IPS-18a (cell line): Measurements from ENCODE around the gene DNLZ.
"Not testable (repeated sequence)": the region's sequence is repeated elsewhere in the genome, so short reads cannot be mapped to it uniquely, and the experiment has no call there.

ENCODE experiments used
- H3K27ac ChIP-seq: one replicate; pipeline ENCODE4 v1.5.1; 2013; ENCODE audit warnings: low read length
- H3K27me3 ChIP-seq: one replicate; pipeline ENCODE4 v1.6.1; 2013; ENCODE audit warnings: mild to moderate bottlenecking, low read length; ENCODE audit not compliant: control insufficient read depth, insufficient read depth
- H3K36me3 ChIP-seq: one replicate; pipeline ENCODE4 v1.6.1; 2013; ENCODE audit warnings: low read depth, low read length; ENCODE audit not compliant: control insufficient read depth
- H3K4me1 ChIP-seq: one replicate; pipeline ENCODE4 v1.6.1; 2013; ENCODE audit warnings: low read depth, low read length; ENCODE audit not compliant: control insufficient read depth
- H3K4me3 ChIP-seq: one replicate; pipeline ENCODE4 v1.5.1; 2013; ENCODE audit warnings: low read length
- H3K9ac ChIP-seq: one replicate; pipeline ENCODE4 v1.6.1; 2013; ENCODE audit warnings: mild to moderate bottlenecking, low read length, moderate library complexity
- H3K9me3 ChIP-seq: one replicate; pipeline ENCODE4 v1.6.1; 2013; ENCODE audit warnings: low read depth, low read length; ENCODE audit not compliant: control insufficient read depth

DNLZ gene

GRCh38 chr9:136363106-136363948 is at the start of gene DNLZ:
Gene DNLZ, minus strand, starts transcription at chr9:136363744. Its CDS starts 30 bp downstream, at chr9:136363714.
- Histone ChIP-seq H3K4me1 (no peaks in the 10 kb centered on the region), H3K36me3 (no peaks in the 10 kb centered on the region), H3K27me3 (peaks cover 3% of the 10 kb centered on the region), H3K27ac (no peak within 1 kb of the TSS), H3K4me3 (peak within 1 kb of the TSS; percentile 70), H3K9ac (no peak within 1 kb of the TSS), H3K9me3 (no peaks in the 10 kb centered on the region)

GRCh38 chr9:136412962-136413361 is 49.4 kb upstream of the DNLZ start:
- peaks cover 54% of the 10 kb centered on the region for H3K36me3 ChIP-seq
- H3K9me3 ChIP-seq, result no peaks in the 10 kb centered on the region
- no peak overlapping the region for H3K4me3 ChIP-seq
- H3K27ac ChIP-seq, result no peak overlapping the region
- H3K4me1 ChIP-seq, result no peaks in the 10 kb centered on the region
- no peaks in the 10 kb centered on the region for H3K27me3 ChIP-seq
- H3K9ac ChIP-seq, result no peak overlapping the region

- Histone ChIP-seq H3K27me3 (no peaks in the 10 kb centered on the region), H3K27ac (no peak overlapping the region), H3K9me3 (no peaks in the 10 kb centered on the region), H3K4me1 (no peaks in the 10 kb centered on the region), H3K4me3 (peak overlapping the region; percentile 83), H3K36me3 (peaks cover 56% of the 10 kb centered on the region), H3K9ac (peak overlapping the region; percentile 89)
Observed at GRCh38 chr9:136411378-136411777, 47.8 kb upstream of the DNLZ start.

GRCh38 chr9:136410500-136411287 is 47.1 kb upstream of the DNLZ start, which contains the start of the genes ENTR1 and PMPCA:
Gene ENTR1, minus strand, starts transcription at chr9:136410614. Its CDS starts 217 bp downstream, at chr9:136410397.
Gene PMPCA, plus strand, starts transcription at chr9:136410658. Its CDS starts 11 bp downstream, at chr9:136410669.
- Histone ChIP-seq H3K27ac (peak within 1 kb of the TSS; percentile 72), H3K9ac (peak within 1 kb of the TSS; percentile 89), H3K9me3 (no peaks in the 10 kb centered on the region), H3K4me1 (no peaks in the 10 kb centered on the region), H3K27me3 (no peaks in the 10 kb centered on the region), H3K4me3 (peak within 1 kb of the TSS; percentile 83), H3K36me3 (peaks cover 55% of the 10 kb centered on the region)

- peaks cover 57% of the 10 kb centered on the region for H3K36me3 ChIP-seq
- no peaks in the 10 kb centered on the region for H3K27me3 ChIP-seq
- H3K9me3 ChIP-seq, result no peaks in the 10 kb centered on the region
- peak overlapping the region; percentile 86 for H3K9ac ChIP-seq
- H3K27ac ChIP-seq, result no peak overlapping the region
- no peaks in the 10 kb centered on the region for H3K4me1 ChIP-seq
- H3K4me3 ChIP-seq, result peak overlapping the region; percentile 74
Observed at GRCh38 chr9:136409557-136410455, 46.3 kb upstream of the DNLZ start.

- Histone ChIP-seq H3K27me3 (no peaks in the 10 kb centered on the region), H3K9ac (no peak overlapping the region), H3K4me3 (no peak overlapping the region), H3K27ac (no peak overlapping the region), H3K4me1 (no peaks in the 10 kb centered on the region), H3K9me3 (no peaks in the 10 kb centered on the region), H3K36me3 (peaks cover 41% of the 10 kb centered on the region)
Observed at GRCh38 chr9:136407911-136408310, 44.4 kb upstream of the DNLZ start.

- H3K27ac ChIP-seq, H3K9ac ChIP-seq: not testable (repeated sequence)
- H3K36me3 ChIP-seq, result peaks cover 42% of the 10 kb centered on the region
Observed at GRCh38 chr9:136407061-136407460, 43.5 kb upstream of the DNLZ start.

GRCh38 chr9:136405904-136406303 is 42.4 kb upstream of the DNLZ start:
- H3K9me3 ChIP-seq, H3K27me3 ChIP-seq, H3K9ac ChIP-seq, H3K4me3 ChIP-seq, H3K27ac ChIP-seq, H3K4me1 ChIP-seq: not testable (repeated sequence)
- H3K36me3 ChIP-seq, result peaks cover 42% of the 10 kb centered on the region

More at GRCh38 chr9:136407061-136407460, 43.5 kb upstream of the DNLZ start:
- H3K9me3 ChIP-seq, H3K27me3 ChIP-seq, H3K4me3 ChIP-seq, H3K4me1 ChIP-seq: not testable (repeated sequence)

- Histone ChIP-seq H3K27me3 (no peaks in the 10 kb centered on the region), H3K4me1 (no peaks in the 10 kb centered on the region), H3K4me3 (no peak overlapping the region), H3K27ac (no peak overlapping the region), H3K9ac (no peak overlapping the region), H3K36me3 (peaks cover 42% of the 10 kb centered on the region), H3K9me3 (no peaks in the 10 kb centered on the region)
Observed at GRCh38 chr9:136405481-136405880, 41.9 kb upstream of the DNLZ start.

- H3K27ac ChIP-seq, result no peak overlapping the region
- no peak overlapping the region for H3K4me3 ChIP-seq
- no peaks in the 10 kb centered on the region for H3K9me3 ChIP-seq
- no peak overlapping the region for H3K9ac ChIP-seq
- peaks cover 42% of the 10 kb centered on the region for H3K36me3 ChIP-seq
- H3K27me3 ChIP-seq, result no peaks in the 10 kb centered on the region
- H3K4me1 ChIP-seq, result no peaks in the 10 kb centered on the region
Observed at GRCh38 chr9:136404801-136405136, 41.2 kb upstream of the DNLZ start.
